Upper lobe of left lung (tissue), 4 donors: ENCODE results near the gene GRB14.

ENCODE experiments used
- POLR2A ChIP-seq, 4 donors: fragments of 450-650 bp; IDR thresholded peaks; one replicate each; pipeline ENCODE4 v1.5.1; 2016 to 2017; ENCODE audit warnings: antibody characterized with exemption in 4 of 4, mild to moderate bottlenecking in 2 of 4
- POLR2AphosphoS5 ChIP-seq, 2 donors: sonication (generic); formaldehyde crosslinking; IDR thresholded peaks; one replicate each; pipeline ENCODE4 v1.5.1; 2017; ENCODE audit warnings: antibody characterized with exemption in 2 of 2
- TF ChIP-seq, protein P1 (sequence below), 6 experiments: fragments of 450-650 bp in 4 of 6; fragments of 200-600 bp in 2 of 6; sonication (generic) in 2 of 6; IDR thresholded peaks; one replicate each; pipeline ENCODE4 v1.5.1; 2016 to 2019; ENCODE audit warnings: antibody characterized with exemption in 6 of 6

DNA sequence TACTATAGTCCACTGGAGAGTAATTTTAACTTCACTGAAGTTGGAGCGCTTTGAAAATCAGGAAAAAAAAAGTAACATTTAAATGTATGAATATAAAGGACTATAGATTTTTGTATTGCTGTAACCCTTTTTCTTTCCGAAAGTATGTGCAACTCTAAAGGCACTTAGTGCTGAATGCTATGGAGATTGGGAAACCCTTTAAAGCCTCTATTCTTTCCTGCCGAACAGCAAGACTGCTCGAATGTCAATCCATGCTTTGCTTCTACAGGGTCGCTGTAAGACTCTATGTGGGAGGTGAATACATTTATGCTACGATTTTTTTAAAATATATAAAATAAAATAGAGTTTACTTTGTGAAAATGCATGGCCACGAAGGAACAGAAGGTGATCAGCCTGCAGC is 825 bp downstream of the GRB14 start:
- TF ChIP-seq, protein P1, sequence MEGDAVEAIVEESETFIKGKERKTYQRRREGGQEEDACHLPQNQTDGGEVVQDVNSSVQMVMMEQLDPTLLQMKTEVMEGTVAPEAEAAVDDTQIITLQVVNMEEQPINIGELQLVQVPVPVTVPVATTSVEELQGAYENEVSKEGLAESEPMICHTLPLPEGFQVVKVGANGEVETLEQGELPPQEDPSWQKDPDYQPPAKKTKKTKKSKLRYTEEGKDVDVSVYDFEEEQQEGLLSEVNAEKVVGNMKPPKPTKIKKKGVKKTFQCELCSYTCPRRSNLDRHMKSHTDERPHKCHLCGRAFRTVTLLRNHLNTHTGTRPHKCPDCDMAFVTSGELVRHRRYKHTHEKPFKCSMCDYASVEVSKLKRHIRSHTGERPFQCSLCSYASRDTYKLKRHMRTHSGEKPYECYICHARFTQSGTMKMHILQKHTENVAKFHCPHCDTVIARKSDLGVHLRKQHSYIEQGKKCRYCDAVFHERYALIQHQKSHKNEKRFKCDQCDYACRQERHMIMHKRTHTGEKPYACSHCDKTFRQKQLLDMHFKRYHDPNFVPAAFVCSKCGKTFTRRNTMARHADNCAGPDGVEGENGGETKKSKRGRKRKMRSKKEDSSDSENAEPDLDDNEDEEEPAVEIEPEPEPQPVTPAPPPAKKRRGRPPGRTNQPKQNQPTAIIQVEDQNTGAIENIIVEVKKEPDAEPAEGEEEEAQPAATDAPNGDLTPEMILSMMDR (IDR thresholded peaks at IDR 0.05), result no peak
- no peak for TF ChIP-seq POLR2A (IDR thresholded peaks at IDR 0.05)
- TF ChIP-seq POLR2AphosphoS5 (IDR thresholded peaks at IDR 0.05), result no peak
